ENCODE measurements around the gene TMEM95. TPM values are rescaled to one million over a fixed set of nuclear protein-coding genes. Genes with fewer than 3 reads are reported as not detected.
A peak's percentile ranks its signal among the peaks of the same experiment; 100 is the strongest.

The TMEM95 gene
- total and polyA plus RNA-seq, 2 donors (not counting 1 experiment from before 2014, with no cell fraction given), result not detected

DNA sequence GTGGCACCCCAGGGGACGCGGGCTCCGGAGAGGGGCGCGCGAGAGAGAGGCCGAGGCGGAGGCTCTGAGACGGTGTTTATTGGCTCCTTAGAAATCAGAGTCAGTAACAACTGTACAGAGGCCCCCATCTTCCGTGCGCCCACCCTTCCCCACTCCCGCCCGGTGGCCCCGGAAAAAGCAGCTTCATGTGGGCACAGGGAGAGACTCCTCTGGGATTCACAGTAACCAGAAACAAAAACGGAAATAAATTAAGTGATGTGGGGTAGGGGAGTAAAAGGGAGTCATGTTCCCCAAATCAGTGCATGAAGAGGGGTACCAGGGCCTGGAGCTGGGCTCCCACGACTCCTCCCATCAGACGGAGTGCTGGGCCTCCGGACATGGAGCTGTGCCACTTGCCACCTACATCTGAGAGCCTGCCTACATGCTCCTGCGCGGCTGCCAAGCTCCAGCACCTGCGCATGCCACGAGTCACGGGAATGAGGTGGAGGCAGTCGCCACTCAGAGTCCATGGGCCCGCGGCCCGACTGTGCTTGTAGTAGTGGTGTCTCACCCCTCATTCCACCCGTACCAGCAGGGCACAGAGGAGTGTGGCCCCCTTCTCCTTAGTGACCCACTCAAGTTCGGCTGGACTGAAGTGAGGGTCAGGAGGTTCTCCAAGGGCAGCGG lies 39.3 kb upstream of the TMEM95 start:
- TF ChIP-seq EZH2 (IDR thresholded peaks at IDR 0.05; ENCODE audit: low read length, missing control alignments), result no peak
- TF ChIP-seq, protein P1, sequence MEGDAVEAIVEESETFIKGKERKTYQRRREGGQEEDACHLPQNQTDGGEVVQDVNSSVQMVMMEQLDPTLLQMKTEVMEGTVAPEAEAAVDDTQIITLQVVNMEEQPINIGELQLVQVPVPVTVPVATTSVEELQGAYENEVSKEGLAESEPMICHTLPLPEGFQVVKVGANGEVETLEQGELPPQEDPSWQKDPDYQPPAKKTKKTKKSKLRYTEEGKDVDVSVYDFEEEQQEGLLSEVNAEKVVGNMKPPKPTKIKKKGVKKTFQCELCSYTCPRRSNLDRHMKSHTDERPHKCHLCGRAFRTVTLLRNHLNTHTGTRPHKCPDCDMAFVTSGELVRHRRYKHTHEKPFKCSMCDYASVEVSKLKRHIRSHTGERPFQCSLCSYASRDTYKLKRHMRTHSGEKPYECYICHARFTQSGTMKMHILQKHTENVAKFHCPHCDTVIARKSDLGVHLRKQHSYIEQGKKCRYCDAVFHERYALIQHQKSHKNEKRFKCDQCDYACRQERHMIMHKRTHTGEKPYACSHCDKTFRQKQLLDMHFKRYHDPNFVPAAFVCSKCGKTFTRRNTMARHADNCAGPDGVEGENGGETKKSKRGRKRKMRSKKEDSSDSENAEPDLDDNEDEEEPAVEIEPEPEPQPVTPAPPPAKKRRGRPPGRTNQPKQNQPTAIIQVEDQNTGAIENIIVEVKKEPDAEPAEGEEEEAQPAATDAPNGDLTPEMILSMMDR (conservative IDR thresholded peaks at IDR 0.05 in 1 of 2, IDR thresholded peaks at IDR 0.05 in 1 of 2; ENCODE audit: low read depth in 1 of 2, low read length in 2 of 2), result no peak
- H3K4me1 ChIP-seq (ENCODE audit: control insufficient read depth, extremely low read depth, insufficient read depth, low read length), result peaks cover 8% of the 10 kb centered on the region
- H3K9ac ChIP-seq (ENCODE audit: insufficient read depth, low read length), result peak overlapping the region; percentile 85
- H3K27me3 ChIP-seq (ENCODE audit: control insufficient read depth, insufficient read depth, low read length), result no peaks in the 10 kb centered on the region
- peak overlapping the region; percentile 75 for H3K27ac ChIP-seq (ENCODE audit: insufficient read depth, low read length)
- no peak for DNase-seq (ENCODE audit: low read depth in 2 of 2)
- H3K9me3 ChIP-seq (ENCODE audit: control insufficient read depth, insufficient read depth, low read depth, low read length), result no peaks in the 10 kb centered on the region
- H3K79me2 ChIP-seq (ENCODE audit: control insufficient read depth, insufficient read depth, low read length), result peaks cover 17% of the 10 kb centered on the region
- peak overlapping the region; percentile 65 to 88 (median 70) for H3K4me3 ChIP-seq (replicated peaks in 1 of 4; ENCODE audit: control extremely low read depth in 1 of 4, insufficient read depth in 1 of 4, low read depth in 3 of 4, low read length in 4 of 4)
- H3K36me3 ChIP-seq (ENCODE audit: control insufficient read depth, insufficient read depth, low read length), result peaks cover 32% of the 10 kb centered on the region
- H2AFZ ChIP-seq (ENCODE audit: low read length), result peak overlapping the region; percentile 57
- H3K4me2 ChIP-seq (ENCODE audit: extremely low read depth, insufficient read depth, low read length), result peak overlapping the region; percentile 89
- H4K20me1 ChIP-seq (ENCODE audit: control insufficient read depth, extremely low read depth, insufficient read depth, low read length), result no peaks in the 10 kb centered on the region

DNA sequence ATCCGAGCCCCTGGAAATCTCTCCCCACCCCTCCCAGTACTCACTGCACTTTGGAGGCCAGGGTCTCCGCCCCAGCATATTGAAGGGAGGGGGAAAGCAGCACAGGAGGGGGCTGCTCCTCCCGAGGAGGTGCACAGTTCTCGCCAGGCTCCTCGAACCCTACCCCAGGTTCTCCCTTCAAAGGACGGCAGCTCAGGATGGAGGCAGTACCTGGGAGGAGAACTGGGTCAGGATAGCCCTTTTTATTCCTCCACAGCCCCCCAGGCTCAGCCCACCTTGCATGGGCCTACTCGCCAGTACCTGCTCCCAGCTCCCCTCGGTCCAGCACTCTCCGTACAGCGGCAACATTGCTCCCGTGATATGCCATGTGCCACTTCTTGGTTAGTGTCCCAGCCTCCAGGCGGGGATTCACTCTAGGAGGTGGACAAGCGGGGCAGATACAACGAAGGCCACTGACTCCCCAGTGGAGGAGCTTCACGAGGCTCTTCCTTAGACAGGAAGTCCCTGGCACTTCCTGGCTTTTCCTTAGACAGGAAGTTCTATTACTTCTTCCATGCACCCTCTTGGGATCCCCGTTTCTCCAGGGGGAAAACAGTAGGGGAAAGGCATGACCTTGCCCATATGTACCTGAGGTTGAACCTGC lies 37.7 kb upstream of the TMEM95 start:
- no peak overlapping the region for H3K4me3 ChIP-seq (replicated peaks in 1 of 4; ENCODE audit: control extremely low read depth in 1 of 4, insufficient read depth in 1 of 4, low read depth in 3 of 4, low read length in 4 of 4)
- TF ChIP-seq, protein P1 (conservative IDR thresholded peaks at IDR 0.05 in 1 of 2, IDR thresholded peaks at IDR 0.05 in 1 of 2; ENCODE audit: low read depth in 1 of 2, low read length in 2 of 2), result no peak
- no peak for TF ChIP-seq EZH2 (IDR thresholded peaks at IDR 0.05; ENCODE audit: low read length, missing control alignments)
- H3K79me2 ChIP-seq (ENCODE audit: control insufficient read depth, insufficient read depth, low read length), result peaks cover 8% of the 10 kb centered on the region
- no peak for DNase-seq (ENCODE audit: low read depth in 2 of 2)
- H2AFZ ChIP-seq (ENCODE audit: low read length), result no peak overlapping the region
- no peaks in the 10 kb centered on the region for H3K9me3 ChIP-seq (ENCODE audit: control insufficient read depth, insufficient read depth, low read depth, low read length)
- no peak overlapping the region for H3K4me2 ChIP-seq (ENCODE audit: extremely low read depth, insufficient read depth, low read length)
- H3K27me3 ChIP-seq (ENCODE audit: control insufficient read depth, insufficient read depth, low read length), result no peaks in the 10 kb centered on the region
- H4K20me1 ChIP-seq (ENCODE audit: control insufficient read depth, extremely low read depth, insufficient read depth, low read length), result no peaks in the 10 kb centered on the region
- H3K4me1 ChIP-seq (ENCODE audit: control insufficient read depth, extremely low read depth, insufficient read depth, low read length), result peaks cover 8% of the 10 kb centered on the region
- H3K9ac ChIP-seq (ENCODE audit: insufficient read depth, low read length), result no peak overlapping the region
- H3K36me3 ChIP-seq (ENCODE audit: control insufficient read depth, insufficient read depth, low read length), result peaks cover 32% of the 10 kb centered on the region
- H3K27ac ChIP-seq (ENCODE audit: insufficient read depth, low read length), result no peak overlapping the region

DNA sequence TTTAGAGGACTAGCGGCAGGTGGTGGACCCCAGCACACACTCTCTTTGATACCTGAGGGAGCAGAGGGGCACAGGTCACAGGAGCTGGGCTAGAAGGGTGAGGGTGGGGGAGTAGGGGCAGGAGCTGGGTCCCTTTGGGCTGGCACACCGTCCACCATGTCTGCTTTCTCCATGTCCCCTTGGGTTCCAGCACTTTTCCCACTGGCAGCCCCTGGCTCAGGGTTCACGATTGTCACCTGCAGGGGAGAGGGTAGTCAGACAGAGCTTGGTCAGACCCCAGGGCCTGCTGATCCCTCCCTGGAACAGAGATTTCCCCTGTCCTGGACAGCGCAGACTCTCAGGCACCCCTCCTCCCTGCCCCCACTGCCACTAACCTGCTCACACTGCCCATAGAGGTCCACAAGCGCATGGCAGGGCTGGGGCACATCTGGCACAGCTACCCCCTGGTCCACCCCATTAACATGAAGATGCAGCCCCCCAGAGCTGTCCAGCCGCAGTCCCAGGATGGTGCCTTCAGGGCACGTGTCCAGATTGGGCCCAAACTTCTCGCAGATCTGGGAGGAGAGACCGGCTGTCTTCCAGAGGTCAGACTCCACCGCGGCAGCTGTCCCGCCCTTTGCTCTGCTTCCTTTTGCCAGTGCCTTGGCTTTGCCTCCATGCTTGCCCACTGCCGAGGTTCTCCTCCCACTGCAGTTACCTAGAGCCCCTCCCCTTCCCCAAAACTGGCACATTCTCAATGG lies 36.7 kb upstream of the TMEM95 start:
- Histone ChIP-seq H3K27me3 (ENCODE audit: control insufficient read depth, insufficient read depth, low read length) (no peaks in the 10 kb centered on the region), H4K20me1 (ENCODE audit: control insufficient read depth, extremely low read depth, insufficient read depth, low read length) (no peaks in the 10 kb centered on the region), H3K9ac (ENCODE audit: insufficient read depth, low read length) (no peak overlapping the region), H3K4me3 (replicated peaks in 1 of 4; ENCODE audit: control extremely low read depth in 1 of 4, insufficient read depth in 1 of 4, low read depth in 3 of 4, low read length in 4 of 4) (no peak overlapping the region), H3K9me3 (ENCODE audit: control insufficient read depth, insufficient read depth, low read depth, low read length) (no peaks in the 10 kb centered on the region), H3K36me3 (ENCODE audit: control insufficient read depth, insufficient read depth, low read length) (peaks cover 30% of the 10 kb centered on the region), H3K27ac (ENCODE audit: insufficient read depth, low read length) (no peak overlapping the region), H3K79me2 (ENCODE audit: control insufficient read depth, insufficient read depth, low read length) (peaks cover 2% of the 10 kb centered on the region), H3K4me2 (ENCODE audit: extremely low read depth, insufficient read depth, low read length) (no peak overlapping the region), H2AFZ (ENCODE audit: low read length) (no peak overlapping the region), H3K4me1 (ENCODE audit: control insufficient read depth, extremely low read depth, insufficient read depth, low read length) (peaks cover 5% of the 10 kb centered on the region)
- no peak for DNase-seq (ENCODE audit: low read depth in 2 of 2)
- TF ChIP-seq, protein P1 (conservative IDR thresholded peaks at IDR 0.05 in 1 of 2, IDR thresholded peaks at IDR 0.05 in 1 of 2; ENCODE audit: low read depth in 1 of 2, low read length in 2 of 2), result no peak
- TF ChIP-seq EZH2 (IDR thresholded peaks at IDR 0.05; ENCODE audit: low read length, missing control alignments), result no peak
